NK-92 (cell line): ENCODE results near the gene CECR2.

Experiments used
- DNase-seq: peaks from one replicate; lab custom pipeline; 2025; ENCODE audit not compliant: unreplicated experiment; lab: John Stamatoyannopoulos, UW

CECR2 gene

DNA sequence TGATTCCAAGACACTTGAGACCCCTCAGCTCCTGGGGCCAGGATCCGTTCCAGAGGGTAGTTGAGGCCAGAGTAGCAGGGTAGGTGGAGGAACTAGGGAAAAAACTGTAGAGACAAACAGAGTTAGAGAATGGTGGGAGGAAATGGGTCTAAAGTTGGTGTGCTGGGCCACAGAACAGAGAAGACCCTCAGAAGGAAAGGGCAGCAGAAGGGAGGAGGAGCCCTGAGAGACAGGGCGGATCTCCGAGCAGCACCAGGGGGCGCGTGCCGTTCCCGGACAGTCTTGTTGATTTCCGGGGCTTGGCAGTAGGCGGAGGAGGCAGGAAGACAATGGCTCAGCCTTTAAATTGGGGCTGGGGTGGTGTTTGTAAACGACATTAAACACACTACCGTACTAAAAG, 2.4 kb upstream of the CECR2 start:
- DNase-seq, result no peak

DNA sequence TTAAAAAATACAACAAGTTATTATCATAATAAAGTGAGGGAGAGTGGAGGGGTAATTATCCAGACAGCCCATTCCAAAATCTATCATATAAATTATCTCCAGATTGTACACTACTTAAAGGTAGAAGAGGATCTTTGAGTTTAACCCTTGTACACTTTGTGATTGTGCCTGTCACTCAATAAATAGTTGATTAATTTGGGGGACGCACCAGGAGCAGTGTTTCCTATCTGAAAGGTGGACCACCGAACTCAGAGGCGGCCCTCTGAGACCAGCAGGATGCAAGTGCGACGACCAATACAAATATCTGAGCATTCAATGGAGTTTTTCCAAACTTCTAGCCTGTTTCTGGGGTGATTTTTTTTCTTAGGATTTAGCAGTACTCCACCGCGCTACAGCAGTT, 1.1 kb upstream of the CECR2 start:
- DNase-seq, result no peak

DNA sequence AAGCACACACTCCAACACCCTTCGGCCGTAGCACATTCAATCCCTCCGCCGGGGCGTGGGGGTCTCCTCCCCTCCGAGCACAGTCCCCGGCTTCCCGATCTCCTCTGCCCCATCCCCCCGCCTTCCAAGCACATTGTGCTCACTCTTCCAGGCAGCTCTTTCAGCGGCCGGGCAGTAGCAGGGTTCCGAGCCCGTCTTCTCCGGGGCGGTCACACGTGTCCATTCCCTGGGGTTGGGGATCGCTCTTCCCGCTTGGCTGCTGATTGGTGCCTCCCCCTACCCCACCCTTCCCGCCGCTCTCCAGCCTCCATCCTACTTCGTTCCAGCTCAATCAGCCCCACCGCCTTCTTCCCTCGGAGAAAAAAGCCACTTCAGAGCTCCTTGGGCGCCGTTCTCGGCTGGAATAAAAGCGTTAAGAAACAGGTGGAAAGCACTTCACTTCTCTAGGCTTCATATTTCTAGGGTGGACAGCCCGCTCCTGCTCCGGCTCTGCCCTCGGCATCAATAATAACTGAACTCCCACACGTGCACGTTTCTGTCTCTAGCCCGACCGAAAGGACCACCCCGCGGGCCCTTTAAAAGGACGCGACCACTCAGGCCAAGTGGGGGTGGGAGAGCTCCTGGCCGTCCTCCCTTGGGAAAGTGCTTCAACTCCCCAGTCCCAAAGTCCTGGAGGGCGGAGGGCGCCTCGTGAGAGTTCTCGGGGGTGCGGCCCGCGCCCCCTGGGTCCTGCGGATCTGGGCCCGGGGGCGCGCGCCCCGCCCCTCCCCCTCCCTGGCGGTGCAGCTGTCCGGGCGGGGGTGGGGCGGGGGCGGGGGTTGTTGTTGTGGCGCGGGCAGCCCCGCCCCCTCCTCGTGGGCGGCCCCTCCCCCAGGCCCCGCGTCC, 464 bp upstream of the CECR2 start:
- no peak for DNase-seq

DNA sequence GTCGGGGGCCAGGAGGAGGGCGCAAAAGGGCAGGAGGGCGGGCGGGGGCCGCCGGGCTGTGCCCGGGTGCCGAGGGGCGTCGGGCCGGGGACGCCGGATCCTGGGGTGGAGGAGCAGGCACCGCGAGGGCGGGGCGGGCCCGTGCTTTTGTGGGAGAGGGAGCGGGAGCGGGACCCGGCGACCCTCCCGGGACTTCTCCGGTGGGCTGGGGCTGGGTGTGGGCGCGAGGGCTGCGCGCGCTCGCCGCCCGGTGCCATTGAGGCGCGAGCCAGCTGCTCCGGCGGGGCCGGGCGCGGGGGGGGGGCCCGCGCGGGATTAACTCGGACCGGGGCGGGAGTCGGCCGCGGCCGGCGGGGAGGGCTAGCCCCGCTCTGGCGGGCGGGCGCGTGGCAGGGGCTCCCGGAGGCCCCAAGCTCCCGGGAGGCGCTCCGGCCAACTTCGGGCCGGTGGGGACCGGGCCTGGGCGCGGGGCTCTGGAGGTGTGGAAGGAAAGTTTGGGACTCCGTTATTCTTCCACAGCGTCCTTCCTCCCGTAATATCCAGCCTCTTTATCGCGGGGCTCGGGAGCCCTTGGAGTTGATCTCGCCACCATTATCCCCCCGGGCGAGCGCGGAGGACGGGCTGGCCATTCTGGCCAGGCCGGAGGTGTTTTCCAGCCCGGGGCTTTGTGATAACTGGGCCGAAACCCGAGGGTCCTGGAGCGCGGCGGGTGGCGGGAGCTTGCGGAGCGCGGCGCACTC, 936 bp downstream of the CECR2 start:
- DNase-seq, result no peak

DNA sequence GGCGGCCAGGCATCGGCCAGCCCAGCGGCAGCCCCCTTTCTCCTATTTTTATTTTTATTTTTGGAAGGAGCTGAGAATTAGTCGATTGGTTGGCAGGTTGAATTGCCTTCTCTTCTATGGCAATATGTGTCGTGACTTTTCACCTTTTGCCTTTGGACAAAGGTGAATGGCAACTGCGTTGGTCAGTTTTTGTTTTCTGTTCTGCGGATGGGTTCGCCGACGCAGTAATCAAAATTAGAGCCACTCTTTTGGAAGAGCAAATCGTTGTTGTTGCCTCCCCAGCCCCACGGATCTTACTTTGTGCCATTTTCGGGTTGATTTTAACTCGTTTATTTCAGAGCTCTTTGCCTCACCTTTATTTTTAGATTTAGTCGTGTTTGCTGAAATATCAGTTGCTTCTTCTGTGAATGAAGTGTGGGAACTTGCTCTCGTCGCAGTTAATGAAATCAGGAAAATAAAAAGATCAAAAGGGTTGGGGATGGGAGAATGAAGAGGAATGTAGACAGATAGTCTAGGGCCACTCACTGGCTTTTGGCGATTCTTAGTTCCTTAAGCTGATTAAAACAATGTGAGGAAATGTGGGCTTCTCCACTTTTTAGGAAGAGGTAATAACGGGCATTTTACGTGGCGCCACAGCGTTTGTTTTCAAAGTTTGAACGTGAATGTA, 1.6 kb downstream of the CECR2 start:
- DNase-seq, result no peak

DNA sequence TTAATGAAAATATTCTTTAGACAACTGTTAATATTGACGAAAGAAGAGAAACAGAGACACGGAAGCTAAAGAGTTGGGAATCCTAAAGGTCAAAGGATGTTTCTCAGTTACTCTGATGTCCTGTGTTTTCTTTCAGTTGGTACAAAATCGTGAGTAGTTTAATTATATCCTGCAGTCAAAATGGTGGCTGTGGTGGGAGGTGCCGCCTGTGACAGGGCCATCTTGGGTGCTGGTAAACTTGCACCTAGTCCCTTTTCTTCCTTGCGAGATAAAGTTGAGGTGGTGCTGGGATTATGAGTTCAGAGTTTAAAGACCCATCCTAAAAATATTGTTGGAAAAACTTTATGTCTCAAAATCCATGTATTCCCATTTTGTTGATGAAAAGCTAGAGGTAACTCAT, 2.2 kb downstream of the CECR2 start:
- DNase-seq, result no peak

DNA sequence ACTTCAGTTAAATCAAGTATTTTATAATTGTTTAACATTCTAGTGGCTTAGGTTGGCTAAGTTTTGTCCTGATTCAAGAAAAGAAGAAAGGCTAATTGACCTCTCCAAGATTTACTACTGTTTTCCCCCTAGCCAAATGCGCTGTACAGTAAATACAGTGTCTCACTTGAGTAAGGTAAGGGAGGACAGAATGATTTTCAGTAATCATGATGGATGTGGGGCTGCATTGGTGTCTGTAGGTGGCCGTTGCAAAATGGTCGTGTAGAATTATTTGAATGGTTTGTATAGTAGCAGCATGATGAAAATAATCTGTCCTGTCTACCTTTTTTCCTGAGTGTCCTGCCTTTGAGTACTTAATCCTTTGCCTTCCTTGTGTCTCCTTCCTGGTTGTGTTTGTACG, 4.6 kb downstream of the CECR2 start:
- DNase-seq, result no peak

DNA sequence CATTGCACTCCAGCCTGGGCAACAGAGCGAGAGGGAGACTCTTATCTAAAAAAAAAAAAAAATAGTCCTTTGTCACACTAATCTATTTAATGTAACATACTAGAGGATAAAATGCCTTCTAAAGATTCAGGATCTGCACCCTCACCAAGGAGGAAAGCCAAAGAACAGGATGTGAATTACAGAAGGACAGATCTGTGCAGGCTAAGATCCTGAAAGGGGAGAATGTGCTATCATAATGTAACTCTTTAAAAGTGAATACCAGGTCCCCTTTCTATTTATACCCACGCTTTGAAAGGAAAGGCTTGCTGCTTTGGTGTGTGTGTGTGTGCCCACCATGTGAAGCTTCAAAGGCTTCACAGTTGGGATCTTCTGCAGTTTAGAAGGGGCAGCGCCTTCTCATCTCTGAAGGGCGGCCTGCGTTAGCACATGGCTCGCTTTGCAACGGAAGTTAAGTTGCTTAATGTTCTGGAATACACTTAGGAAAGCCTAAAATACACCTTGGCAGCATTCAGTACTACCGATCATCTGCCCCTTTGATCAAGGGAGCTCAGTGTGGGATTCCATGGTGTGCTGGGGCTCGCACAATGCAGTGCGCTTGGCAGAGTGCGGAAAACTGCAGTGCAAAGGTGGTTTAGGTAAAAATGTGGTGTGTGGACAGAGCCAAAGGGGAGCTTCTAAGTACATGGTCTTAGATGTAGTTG, 6.8 kb downstream of the CECR2 start:
- no peak for DNase-seq

DNA sequence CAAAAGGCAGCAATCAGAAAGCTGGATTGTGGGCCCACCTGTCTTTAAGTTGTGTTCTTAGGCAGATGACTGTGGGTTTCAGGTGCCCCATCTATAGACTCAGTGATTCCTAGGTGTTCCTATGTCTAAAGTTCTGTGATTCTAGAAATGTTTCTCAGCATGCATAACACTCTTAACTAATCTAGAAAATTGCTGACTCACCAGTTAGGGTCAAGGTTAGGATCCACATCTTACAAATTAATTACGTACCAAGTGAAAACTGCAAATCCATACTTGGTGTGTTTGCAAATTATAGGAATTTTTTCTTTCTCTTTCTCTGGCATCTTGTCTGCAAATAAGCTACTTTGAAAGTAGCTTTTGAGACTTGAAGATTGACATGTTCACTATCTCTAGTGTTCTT, 7.7 kb downstream of the CECR2 start:
- DNase-seq, result no peak

DNA sequence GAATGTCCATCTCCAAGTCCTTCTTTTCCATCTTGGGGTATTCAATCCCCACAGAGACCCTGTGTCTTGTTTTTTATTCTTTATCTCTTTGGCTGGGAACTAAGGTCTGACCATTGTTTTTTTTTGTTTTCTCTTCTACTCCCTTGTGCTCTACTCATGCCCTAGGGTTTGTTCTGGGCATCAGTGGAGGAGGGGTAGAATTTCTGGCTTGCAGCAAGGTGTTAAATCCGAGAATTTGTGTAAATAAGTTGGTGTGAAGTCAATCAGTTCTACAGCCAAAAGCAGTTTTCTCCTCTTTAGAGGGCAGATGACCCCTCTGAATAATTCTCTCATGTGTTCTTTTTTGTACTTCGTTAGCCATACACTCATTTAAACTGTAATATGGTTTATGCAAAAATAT, 10.7 kb downstream of the CECR2 start:
- no peak for DNase-seq

DNA sequence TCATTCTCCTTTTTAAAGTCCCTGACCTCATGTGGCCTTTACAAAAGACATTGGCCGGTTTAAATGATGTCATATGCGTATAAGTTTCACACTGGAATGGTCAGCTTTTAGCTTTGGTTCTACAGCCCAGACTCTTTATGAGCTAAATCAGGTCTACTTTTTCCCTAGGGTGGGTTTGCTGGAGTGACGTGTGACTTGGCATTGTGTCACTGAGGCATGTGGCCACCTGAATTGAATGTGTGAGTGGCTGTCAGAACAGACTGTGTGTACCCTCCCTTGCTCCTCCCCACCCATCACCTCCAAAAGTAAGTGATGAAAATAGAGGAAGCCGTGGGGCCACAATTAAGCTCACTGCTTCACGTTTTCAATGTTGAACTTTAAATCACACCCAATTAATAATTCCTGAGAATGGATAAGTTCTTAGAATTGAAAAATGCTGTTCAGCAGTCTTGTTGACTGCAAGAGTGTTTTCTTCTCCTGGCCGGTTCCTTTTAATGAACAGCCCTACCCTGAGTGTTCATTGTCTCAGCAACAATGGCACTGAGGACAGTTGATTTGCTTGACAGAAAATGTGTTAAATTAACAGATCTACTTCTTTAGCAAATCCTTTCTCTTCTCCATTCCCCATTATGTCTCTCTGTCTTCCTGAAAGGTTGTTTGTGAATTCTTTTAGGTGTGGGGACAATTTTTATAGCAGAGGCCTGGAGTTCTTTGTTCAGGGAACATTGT, 11.3 kb downstream of the CECR2 start:
- DNase-seq, result no peak

DNA sequence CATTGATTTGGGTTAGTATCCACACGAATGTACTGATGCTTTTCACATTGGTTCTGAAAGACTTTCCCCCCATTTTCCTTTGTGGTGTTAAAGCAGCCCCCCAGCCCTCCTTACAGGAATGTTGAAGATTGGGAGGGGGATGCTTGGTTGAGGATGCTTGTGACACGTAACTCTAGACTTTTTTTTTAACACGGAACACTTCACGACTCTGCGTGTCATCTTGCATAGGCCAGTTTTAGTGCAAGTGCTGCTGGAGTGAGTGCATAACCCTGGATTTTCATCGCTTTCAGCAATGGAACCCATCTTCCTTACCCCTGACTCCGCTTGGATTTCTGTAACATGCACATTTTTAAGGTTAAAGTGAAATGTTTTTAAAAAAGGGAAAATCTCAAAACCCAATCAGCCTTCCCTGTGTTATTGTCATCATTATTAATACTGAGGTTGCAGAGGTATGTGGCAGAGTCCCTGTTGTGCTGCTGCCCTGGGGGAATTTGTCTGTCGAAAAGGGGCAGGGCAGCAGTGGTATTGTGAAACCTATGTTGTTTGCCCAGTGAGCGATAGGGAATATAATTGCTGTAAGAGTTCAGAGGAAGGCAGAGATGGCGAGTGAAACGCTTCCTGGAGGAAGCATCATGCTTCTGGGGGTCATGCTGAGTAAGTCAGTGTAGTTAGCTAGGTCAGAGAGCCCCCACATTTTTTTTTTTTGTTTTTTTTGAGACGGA, 12.1 kb downstream of the CECR2 start:
- DNase-seq, result no peak

DNA sequence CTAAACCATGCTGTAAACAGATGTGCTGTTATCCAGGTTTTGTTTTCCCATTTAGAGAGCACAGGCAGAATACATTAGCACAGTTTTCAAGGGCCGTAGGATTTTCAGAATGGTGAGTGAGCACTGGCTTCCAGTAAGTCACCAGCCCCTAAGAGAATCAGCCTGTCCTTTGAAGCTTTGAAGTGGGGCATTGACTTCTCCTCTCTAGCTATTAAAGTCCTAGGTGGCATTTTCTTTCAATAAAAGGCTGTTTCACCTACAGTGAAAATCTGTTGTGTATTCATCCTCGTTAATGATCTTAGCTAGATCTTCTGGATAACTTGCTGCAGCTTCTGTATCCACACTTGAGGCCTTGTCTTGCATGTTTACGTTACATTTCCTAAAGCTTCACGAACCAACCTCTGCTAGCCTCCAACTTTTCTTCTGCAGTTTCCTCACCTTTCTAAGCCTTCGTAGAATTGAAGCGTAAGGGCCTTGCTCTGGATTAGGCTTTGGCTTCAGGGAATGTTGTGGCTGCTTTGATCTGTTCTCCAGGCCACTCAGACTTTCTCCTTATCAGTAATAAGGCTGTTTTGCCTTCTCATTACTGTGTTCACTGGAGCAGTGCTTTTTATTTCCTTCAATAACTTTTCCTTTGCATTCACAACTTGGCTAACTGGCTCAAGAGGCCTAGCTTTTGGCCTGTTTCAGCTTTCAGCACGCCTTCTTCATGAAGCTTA, 15.5 kb downstream of the CECR2 start:
- no peak for DNase-seq

DNA sequence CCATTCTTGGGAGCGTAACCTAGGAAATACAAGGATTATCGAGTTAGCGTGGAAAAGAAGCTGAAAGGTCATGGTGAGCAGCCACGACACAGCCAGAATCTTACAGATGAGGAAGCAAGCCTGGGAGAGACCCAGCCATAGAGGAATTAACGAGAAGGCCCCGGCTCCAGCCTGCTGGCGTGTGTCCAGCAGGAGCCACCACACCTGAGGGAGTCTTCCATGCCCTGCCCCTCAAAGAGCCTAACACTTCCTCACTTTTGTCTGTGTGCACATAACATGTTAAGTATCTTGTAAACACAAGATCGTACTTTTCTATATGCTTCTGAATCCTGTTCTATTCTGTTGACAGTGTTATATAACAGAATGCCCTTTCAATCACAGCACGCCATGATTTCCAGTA, 18.1 kb downstream of the CECR2 start:
- no peak for DNase-seq

DNA sequence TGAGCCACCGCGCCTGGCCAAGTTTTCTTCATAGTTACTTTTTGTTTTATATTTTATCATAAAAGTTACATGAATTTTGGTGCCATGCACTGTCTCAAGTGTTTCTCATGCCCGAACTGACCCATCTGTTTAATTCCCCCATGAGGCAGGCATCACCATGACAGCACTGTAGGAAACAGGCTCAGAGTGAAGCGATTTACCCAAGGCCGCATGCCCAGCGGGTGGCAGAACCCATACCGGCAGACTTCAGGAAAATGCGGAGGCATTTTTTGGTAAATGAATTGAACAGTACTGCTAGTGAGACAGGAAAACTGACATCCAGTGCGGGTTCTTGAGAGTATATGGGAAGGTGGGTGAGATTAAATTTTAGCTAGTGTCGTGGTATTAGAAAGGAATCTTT, 19.0 kb downstream of the CECR2 start:
- no peak for DNase-seq

DNA sequence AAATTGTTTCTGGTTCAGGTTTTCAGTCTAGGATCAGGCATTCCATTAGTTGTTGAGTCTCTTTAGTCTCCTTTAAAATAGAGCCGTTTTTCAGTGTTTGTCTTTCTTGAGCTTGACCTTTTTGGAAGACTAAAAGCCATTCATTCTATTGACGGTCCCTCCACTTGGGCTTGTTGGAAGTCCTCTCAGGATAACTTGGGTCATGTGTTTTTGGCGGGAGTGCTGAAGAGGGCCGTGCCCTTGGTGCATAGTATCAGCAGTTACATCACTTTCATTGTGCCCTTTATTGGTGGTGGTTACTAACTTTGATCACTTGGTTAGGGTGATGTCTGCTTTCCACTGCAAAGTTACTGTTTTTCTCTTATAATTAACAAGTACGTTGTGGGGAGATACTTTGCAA, 20.8 kb downstream of the CECR2 start:
- no peak for DNase-seq

DNA sequence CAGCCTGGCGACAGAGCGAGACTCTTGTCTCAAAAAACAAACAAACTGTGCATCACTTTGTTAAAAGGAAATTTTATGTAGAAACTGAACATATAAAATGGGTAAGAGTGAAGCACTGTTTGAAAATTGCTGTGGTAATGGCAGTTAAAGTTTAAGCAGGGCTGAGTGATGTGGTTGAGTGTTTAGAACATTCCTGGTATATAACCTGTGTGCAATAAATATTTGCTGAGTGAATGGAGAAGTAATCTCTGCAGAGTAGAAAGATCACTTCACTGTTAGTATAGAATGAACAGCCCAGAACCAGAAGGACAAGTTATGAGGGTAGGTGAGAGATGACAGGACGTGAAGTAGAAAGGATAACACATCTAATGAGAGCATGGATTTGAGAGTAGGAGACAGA, 27.3 kb downstream of the CECR2 start:
- no peak for DNase-seq

DNA sequence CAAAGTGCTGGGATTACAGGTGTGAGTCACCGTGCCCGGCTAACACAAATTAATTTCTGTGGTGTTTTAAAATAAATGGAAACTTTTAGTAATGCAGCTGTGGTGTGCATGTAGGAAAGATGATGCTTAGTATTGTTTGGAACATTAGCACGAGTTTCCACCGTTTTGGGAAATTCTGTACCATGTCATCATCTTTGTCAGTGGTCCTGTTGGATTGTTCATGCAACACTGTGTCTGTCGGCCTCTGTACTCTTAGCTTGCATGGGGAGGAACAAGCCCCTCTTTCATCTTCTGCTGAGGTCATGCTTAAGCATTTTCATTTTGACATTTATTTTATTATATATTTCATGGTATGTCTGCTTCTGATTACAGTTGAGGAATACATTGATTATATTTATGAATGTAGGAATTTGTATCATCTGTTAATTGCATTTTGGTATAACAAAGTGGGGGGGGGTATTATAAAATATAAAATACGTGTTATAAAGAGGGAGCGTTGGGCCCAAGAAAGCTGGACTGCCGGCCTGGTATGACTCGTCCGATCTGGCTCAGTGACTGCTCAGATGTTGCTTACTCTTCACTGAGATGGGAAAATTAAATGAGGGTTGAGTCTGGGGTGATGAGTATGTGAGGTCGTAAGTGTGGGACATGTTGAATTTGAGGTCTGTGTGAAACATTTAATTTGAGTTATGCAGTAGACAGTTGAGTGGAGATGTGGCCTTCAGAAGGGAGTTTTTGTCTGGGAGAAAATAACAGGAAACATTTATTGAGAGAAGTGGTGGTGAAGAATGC, 28.7 kb downstream of the CECR2 start:
- no peak for DNase-seq

DNA sequence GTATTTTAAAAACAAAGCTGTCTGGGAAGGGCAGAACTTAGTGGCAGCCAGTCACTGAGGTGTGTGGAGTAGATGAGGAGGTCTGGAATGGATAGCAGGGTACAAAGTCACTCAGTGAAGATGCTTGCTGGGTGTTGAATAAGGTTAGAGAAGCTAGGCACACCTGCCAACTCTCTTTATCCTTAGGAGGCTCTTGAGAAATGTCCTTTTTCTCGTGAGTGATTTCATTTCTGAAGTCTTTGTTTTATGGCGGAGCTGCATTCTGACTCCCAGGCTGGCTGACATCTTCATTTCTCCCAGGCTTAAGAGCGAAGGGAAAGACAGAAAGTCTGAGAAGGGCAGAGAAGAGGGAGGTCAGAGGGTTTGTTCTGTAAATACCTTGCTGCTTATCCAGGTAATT, 31.0 kb downstream of the CECR2 start:
- no peak for DNase-seq
